Measurements from ENCODE around the gene CGRRF1.

The CGRRF1 gene

DNA sequence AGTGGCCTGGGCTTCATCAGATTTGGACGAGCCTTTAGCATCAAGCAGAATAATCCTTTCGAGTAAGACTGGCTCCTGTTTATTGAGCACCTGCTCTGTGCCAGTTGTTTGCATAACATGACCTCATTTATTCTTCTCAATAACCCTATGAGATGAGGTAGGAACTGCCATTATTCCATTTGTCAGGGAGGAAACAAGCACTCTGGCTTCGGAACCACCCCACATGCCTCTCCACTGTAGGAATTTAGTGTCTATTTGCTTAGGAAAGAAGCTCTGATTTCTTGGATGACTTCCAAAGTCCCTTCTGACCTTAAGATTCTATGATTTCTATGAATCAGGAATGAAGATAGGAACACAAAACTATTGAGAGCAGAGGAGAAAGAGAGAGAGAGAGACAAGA, 68.3 kb downstream of the CGRRF1 start:
- DNase-seq (ENCODE audit: low read depth), result no peak

DNA sequence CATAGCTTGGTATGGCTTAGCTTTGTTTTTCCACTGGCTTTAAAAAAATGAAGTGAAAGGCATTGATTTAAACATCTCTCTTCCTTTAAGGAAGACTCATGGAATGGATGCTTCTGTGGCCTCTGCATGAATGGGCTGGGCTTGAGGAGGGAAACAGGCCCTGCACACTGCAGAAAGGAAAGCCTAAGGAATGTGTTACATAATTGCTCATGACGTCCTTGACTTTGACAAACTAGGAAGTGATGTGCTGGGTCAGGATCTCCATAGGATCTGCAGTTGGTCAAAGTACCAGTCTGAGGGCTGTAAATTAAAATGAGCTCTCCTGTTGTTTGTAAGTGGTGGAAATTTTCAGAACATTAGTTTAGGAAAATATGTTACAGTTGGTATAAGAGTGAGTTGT, 69.9 kb downstream of the CGRRF1 start:
- no peak for DNase-seq (ENCODE audit: low read depth)

DNA sequence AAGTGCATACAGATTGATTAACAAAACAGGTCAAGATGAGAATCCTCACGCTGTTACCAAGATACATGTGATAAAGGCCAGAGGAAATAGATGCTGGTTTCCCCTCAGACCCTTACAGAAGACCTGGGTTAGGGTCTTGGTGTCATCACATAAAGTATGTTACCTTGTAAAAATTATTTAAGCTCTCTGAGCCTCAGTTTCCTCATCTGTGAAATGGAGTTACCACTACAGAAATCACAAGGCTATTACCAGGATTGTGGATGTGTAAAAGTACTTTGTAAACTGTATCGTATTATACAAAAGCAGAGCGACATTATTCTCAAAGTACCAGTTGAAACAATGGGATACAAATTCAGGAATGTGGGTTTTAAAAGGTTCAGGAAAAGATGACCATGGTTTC, 71.2 kb downstream of the CGRRF1 start:
- no peak for DNase-seq (ENCODE audit: low read depth)

DNA sequence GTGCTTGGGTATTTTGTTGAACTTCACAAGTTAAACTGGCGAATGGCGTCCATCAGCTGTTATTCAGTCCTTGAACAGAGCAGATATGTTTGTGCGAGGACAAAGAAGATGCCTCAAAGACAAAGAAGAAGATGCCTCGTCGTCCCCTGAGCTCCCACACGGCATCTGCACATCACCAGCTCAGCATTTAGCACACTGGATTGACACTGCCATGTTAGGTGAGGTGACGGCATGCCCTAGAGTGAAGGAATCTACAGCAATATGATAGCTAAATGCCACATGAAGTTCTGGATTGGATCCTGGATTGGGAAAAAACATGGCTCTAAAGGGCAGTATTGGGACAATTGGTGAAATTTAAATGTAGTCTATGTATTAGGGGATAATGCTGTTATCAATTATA, 72.6 kb downstream of the CGRRF1 start:
- DNase-seq (ENCODE audit: low read depth), result no peak

DNA sequence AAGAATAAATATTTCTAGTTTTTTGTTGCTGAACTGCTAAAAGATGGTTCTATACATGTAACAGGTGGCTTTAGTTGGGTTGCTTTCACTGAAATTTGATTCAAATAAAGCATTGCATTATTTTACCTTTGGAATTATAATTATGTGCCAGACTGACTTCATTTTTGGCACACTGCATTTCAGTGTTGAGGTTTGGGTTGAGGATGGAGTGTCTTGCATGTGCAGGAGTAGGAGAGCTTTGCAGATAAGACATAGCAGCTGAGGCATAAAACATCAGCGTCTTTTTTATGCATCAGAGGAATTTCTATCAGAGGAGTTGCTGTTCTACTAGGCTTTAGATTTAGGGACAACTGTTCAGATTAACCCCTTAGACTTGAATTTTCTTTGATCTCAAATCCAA, 74.4 kb downstream of the CGRRF1 start:
- DNase-seq (ENCODE audit: low read depth), result no peak

DNA sequence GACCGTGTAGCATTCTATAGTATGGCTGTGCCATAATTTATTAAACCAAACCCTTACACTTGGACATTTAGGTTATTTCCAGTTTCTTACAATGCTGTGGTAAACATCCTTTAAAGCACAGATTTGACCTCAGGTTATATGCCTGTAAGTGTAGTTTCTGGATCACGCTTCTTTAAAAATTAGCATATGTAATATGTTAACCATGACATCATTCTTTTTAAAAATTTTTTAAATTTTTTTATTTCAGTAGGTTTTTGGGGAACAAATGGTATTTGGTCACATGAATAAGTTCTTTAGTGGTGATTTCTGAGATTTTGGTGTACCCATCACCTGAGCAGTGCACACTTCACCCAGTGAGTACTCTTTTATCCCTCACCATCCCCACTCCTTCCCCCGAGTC, 75.5 kb downstream of the CGRRF1 start:
- DNase-seq (ENCODE audit: low read depth), result no peak

Data from T follicular helper cell (primary cell).